NT2/D1 (cell line): ENCODE measurements around the gene ZCCHC10.
"Not testable (repeated sequence)": the region's sequence is repeated elsewhere in the genome, so short reads cannot be mapped to it uniquely, and the experiment has no call there.

Source experiments
- DNase-seq: peaks from one replicate; pipeline ENCODE4 v3.0.0-alpha.2; 2011; ENCODE audit warnings: low read depth, low spot score
- H3K27me3 ChIP-seq: 2 replicates; pipeline ENCODE4 v1.6.0; 2011; ENCODE audit warnings: mild to moderate bottlenecking; ENCODE audit not compliant: insufficient read length, insufficient read depth
- H3K36me3 ChIP-seq: 2 replicates; pipeline ENCODE4 v1.6.1; 2011; ENCODE audit warnings: mild to moderate bottlenecking, low read length, mixed read lengths; ENCODE audit not compliant: insufficient read depth, insufficient read length
- H3K4me1 ChIP-seq: 2 replicates; pipeline ENCODE4 v1.5.1; 2011; ENCODE audit not compliant: insufficient read depth, insufficient read length
- H3K4me3 ChIP-seq: 2 replicates; pipeline ENCODE4 v1.5.1; 2011; ENCODE audit warnings: low read depth; ENCODE audit not compliant: insufficient read length
- H3K9ac ChIP-seq: 2 replicates; pipeline ENCODE4 v1.6.0; 2011; ENCODE audit warnings: low read depth; ENCODE audit not compliant: insufficient read length
- H3K9me3 ChIP-seq: 2 replicates; pipeline ENCODE4 v1.5.1; 2011; ENCODE audit warnings: mild to moderate bottlenecking, low read length; ENCODE audit not compliant: insufficient read depth
- SUZ12 ChIP-seq: IDR thresholded peaks from 2 replicates; pipeline ENCODE4 v1.6.1; 2011; ENCODE audit not compliant: insufficient read length, insufficient read depth; ENCODE audit errors: extremely low read depth
- YY1 ChIP-seq: IDR thresholded peaks from 2 replicates; pipeline ENCODE4 v1.6.1; 2011; ENCODE audit not compliant: insufficient read length, insufficient read depth
- ZNF274 ChIP-seq: IDR thresholded peaks from 2 replicates; pipeline ENCODE4 v1.6.1; 2011; ENCODE audit warnings: mild to moderate bottlenecking, low read depth, low read length

Gene ZCCHC10

DNA sequence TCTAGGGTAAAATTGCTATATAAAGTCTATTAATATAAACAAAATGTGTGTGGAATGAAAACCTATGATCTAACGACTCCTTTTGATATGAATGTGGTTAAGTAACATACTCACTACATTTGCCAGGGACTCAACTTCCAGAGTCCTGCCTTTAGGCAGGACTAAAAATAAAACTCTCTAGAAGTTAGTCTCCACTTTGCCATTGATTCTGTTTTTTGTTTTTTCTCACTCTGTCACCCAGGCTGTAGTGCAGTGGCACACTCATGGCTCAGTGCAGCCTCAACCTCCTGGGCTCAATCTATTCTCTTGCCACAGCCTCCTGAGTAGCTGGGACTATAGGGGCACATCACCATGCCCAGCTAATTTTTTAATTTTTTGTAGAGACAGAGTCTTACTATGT, 30.0 kb downstream of the ZCCHC10 start:
- peaks cover 4% of the 10 kb centered on the region for H3K36me3 ChIP-seq
- DNase-seq = no peak
- H3K4me3 ChIP-seq = no peak overlapping the region
- H3K4me1 ChIP-seq = no peaks in the 10 kb centered on the region
- TF ChIP-seq SUZ12 (no peak), ZNF274 (no peak), YY1 (no peak)
- no peak overlapping the region for H3K9ac ChIP-seq
- H3K27me3 ChIP-seq = no peaks in the 10 kb centered on the region
- no peaks in the 10 kb centered on the region for H3K9me3 ChIP-seq

DNA sequence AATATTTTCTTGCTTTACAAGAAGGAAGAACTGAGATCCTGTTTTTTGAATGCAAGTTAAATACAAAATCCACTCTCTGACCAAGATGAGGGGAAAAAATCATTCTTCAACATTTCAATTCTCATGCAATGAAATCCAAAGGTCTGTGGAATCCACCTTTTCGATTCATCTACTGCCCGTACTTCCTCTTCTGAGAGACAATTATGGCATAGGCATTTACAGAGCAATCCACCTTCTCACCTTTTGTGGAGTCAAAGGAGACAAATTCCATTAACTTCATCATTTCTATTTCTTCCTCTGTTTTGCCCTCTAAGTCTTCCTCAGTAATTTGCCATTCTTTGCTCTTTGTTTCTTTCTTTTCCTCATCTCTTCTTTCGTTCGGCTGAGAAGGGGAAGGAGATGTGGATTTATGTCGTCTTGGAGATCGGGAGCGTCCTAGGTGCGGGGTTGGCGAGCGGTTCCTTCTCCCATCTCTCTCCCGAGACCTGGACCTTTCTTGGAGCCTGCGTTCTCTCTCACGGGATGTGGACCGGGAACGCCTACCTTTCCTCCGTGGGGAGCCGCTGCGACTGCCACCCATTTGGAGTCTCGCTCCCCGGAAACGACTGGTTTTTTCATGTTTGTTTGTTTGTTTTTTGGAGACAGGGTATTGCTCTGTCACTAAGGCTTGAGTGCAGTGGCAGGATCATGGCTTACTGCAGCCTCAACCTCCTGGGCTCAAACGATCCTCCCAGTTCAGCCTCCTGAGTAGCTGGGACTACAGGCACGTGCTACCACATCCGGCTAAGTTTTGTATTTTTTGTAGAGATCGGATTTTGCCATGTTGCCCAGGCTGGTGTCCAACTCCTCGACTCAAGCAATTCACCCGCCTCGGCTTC, 38.6 kb downstream of the ZCCHC10 start:
- no peak for TF ChIP-seq SUZ12
- no peak for TF ChIP-seq YY1
- no peak for TF ChIP-seq ZNF274
- Histone ChIP-seq H3K36me3 (no peaks in the 10 kb centered on the region), H3K9ac (no peak overlapping the region), H3K4me3 (no peak overlapping the region), H3K27me3 (no peaks in the 10 kb centered on the region), H3K4me1 (no peaks in the 10 kb centered on the region), H3K9me3 (no peaks in the 10 kb centered on the region)
- DNase-seq = no peak

DNA sequence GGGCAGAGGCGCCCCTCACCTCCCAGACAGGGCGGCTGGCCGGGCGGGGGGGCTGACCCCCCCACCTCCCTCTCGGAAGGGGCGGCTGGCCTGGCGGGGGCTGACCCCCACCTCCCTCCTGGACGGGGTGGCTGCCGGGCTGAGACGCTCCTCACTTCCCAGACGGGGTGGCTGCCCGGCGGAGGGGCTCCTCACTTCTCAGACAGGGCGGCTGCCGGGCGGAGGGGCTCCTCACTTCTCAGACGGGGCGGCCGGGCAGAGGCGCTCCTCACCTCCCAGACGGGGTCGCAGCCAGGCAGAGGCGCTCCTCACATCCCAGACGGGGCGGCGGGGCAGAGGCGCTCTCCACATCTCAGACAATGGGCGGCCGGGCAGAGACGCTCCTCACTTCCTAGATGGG, 43.4 kb downstream of the ZCCHC10 start:
- not testable (repeated sequence) for H3K4me1 ChIP-seq, H3K4me3 ChIP-seq, H3K36me3 ChIP-seq, H3K9ac ChIP-seq, H3K27me3 ChIP-seq, DNase-seq, H3K9me3 ChIP-seq

DNA sequence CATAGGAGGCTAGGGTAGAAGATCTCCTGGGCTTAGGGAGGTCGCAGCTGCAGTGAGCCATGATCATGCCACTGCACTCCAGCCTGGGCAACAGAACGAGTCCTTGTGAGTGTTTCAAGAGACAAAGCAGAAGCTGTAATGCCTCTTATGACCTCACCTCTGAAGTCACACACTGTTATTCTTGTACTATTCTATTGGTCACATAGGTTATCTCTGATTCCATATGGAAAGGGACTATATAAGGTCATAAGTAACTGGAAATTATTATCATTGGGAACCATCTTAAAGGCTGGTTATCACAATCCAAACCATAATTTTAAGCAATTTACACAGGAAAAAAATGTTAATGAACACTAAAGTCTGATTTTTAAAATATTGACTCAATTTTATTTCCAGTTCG, 45.1 kb downstream of the ZCCHC10 start:
- Histone ChIP-seq H3K27me3 (no peaks in the 10 kb centered on the region), H3K4me1 (no peaks in the 10 kb centered on the region), H3K9ac (no peak overlapping the region), H3K9me3 (0 out of 2 replicates have a peak, but pooled peaks cover 11% of the 10 kb centered on the region), H3K36me3 (no peaks in the 10 kb centered on the region), H3K4me3 (no peak overlapping the region)
- TF ChIP-seq YY1 (no peak), ZNF274 (no peak), SUZ12 (no peak)
- DNase-seq = no peak

DNA sequence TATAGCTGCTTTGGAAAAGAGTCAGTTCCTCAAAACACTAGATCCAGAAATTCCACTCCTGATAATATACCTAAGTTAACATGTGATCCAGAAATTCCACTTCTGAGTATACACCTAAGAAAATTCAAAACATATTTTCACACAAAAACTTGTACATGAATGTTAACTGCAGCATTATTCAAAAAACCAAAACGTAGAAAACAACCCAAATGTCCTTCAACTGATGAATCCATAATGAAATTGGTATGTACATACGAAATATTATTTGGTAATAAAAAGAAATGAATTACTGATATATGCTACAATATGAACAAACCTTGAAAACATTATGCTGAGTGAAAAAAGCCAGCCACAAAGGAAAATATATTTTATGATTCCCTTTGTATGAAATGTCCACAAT, 46.4 kb downstream of the ZCCHC10 start:
- DNase-seq = no peak
- Histone ChIP-seq H3K4me3 (no peak overlapping the region), H3K4me1 (no peaks in the 10 kb centered on the region), H3K9me3 (0 out of 2 replicates have a peak, but pooled peaks cover 12% of the 10 kb centered on the region), H3K9ac (no peak overlapping the region), H3K36me3 (no peaks in the 10 kb centered on the region), H3K27me3 (no peaks in the 10 kb centered on the region)
- TF ChIP-seq SUZ12 (no peak), ZNF274 (no peak), YY1 (no peak)

DNA sequence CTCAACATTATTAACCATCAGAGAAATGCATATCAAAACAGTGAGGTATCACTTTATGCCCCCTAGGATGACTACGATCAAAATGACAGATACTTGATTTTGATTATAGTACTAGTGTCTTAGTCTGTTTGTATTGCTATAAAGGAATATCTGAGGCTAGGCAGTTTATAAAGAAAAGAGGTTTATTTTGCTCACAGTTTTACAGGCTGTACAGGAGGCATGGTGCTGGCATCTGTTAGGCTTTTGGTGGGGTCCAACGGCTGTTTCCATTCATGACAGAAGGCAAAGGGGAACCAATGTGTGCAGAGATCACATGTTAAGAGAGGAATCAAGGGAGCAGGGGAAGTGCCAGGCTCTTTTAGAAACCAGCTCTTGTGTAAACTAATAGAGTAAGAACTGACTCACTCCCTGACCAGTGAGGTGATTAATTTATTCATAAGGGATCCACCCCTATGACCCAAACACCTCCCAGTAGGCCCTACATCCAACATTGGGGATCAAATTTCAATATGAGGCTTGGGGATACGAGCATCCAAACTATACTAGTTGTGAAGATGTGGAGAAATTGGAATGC, 46.9 kb downstream of the ZCCHC10 start:
- Histone ChIP-seq H3K36me3 (no peaks in the 10 kb centered on the region), H3K27me3 (no peaks in the 10 kb centered on the region), H3K9ac (no peak overlapping the region), H3K4me3 (no peak overlapping the region), H3K9me3 (0 out of 2 replicates have a peak, but pooled peaks cover 12% of the 10 kb centered on the region), H3K4me1 (no peaks in the 10 kb centered on the region)
- no peak for DNase-seq
- TF ChIP-seq YY1 = no peak
- TF ChIP-seq SUZ12 = no peak
- TF ChIP-seq ZNF274 = no peak

DNA sequence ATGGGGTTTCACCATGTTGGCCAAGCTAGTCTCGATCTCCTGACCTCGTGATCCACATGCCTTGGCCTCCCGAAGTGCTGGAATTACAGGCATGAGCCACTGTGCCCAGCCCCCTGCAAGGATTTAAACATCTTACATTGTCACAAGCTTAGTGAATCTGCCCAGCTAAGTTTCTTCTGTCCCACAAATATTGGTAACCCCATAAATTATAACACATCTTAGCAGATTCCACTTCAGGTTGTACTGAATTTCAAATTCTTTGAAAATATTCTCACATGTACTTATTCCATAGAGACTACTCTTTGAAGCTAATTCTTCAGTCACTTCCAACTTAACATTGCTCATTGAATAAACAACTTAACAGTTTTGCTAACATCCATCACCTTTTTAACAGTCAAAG, 49.5 kb downstream of the ZCCHC10 start:
- DNase-seq = no peak
- TF ChIP-seq YY1 = no peak
- TF ChIP-seq SUZ12 = no peak
- no peak for TF ChIP-seq ZNF274
- Histone ChIP-seq H3K36me3 (no peaks in the 10 kb centered on the region), H3K4me1 (no peaks in the 10 kb centered on the region), H3K27me3 (no peaks in the 10 kb centered on the region), H3K9me3 (0 out of 2 replicates have a peak, but pooled peaks cover 12% of the 10 kb centered on the region), H3K9ac (no peak overlapping the region), H3K4me3 (no peak overlapping the region)

DNA sequence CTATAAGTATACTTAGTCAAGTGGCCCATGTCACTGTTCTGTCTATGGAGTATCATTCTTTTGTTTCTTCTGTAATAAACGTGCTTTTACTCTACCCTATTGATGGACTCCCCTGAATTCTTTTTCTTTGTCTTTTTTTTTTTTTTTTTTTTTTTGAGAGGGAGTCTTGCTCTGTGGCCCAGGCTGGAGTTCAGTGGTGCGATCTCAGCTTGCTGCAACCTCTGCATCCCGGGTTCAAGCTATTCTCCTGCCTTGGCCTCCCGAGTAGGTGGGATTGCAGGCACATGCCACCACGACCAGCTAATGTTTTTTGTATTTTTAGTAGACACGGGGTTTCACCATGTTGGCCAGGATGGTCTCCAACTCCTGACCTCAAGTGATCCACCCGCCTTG, 53.9 kb downstream of the ZCCHC10 start:
- not testable (repeated sequence) for H3K4me1 ChIP-seq, H3K4me3 ChIP-seq, H3K9ac ChIP-seq, H3K27me3 ChIP-seq, H3K36me3 ChIP-seq, DNase-seq
- 0 out of 2 replicates have a peak, but pooled peaks cover 12% of the 10 kb centered on the region for H3K9me3 ChIP-seq
